ENCODE results near the gene RSPH1. TPM values are rescaled to one million over a fixed set of nuclear protein-coding genes. Genes with fewer than 3 reads are reported as not detected.

Gene RSPH1
- total RNA-seq, 1 experiment from 2014 or later, result 0.31 TPM

DNA sequence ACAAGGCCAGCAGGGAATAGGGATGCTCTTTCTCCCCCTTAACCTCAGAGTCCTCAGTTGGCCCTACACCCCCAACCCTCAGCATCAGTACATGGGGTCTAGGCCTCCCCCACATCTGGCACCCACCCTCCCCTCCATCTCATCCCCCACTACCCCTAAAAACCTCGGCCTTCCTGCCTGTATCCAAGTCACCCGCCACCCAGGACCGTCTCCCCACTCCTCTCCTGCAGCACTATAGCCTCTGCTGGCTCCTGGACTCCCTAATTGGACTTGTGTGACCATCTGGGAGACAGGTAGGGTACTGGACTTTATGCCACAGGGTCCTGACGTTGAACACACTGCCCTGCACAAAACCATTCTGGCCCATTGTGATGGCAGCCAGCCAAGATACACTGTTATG is 6.0 kb downstream of the RSPH1 start:
- Histone ChIP-seq H4K5ac (ENCODE audit: insufficient read length, low read depth, low read length) (no peak overlapping the region), H2BK12ac (ENCODE audit: insufficient read length, low read depth, low read length) (no peak overlapping the region)
- no peaks in the 10 kb centered on the region for H3K36me3 Mint-ChIP-seq (ENCODE audit: insufficient read depth in 1 of 3, low read depth in 3 of 3)

More for the DNA sequence above, 6.0 kb downstream of the RSPH1 start:
- no peaks in the 10 kb centered on the region for H3K27me3 ChIP-seq (ENCODE audit: insufficient read depth, low read length)
- Mint-ChIP-seq H3K9me3 (no peaks in the 10 kb centered on the region), H3K27me3 (ENCODE audit: low read depth) (peaks cover 24% of the 10 kb centered on the region), H3K4me1 (peaks cover 6 to 12% of the 10 kb centered on the region in 2 experiments), H3K27ac (no peak overlapping the region), H3K4me3 (no peak overlapping the region)
- no peak overlapping the region for H3K14ac ChIP-seq (ENCODE audit: insufficient read depth, low read length)
- no peak overlapping the region for H3T11ph ChIP-seq (ENCODE audit: low read length)
- TF ChIP-seq, protein P1, sequence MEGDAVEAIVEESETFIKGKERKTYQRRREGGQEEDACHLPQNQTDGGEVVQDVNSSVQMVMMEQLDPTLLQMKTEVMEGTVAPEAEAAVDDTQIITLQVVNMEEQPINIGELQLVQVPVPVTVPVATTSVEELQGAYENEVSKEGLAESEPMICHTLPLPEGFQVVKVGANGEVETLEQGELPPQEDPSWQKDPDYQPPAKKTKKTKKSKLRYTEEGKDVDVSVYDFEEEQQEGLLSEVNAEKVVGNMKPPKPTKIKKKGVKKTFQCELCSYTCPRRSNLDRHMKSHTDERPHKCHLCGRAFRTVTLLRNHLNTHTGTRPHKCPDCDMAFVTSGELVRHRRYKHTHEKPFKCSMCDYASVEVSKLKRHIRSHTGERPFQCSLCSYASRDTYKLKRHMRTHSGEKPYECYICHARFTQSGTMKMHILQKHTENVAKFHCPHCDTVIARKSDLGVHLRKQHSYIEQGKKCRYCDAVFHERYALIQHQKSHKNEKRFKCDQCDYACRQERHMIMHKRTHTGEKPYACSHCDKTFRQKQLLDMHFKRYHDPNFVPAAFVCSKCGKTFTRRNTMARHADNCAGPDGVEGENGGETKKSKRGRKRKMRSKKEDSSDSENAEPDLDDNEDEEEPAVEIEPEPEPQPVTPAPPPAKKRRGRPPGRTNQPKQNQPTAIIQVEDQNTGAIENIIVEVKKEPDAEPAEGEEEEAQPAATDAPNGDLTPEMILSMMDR (conservative IDR thresholded peaks at IDR 0.05), result no peak
- H2BK120ac ChIP-seq (ENCODE audit: low read depth, low read length, poor library complexity, severe bottlenecking), result no peak overlapping the region
- H3K79me2 ChIP-seq (ENCODE audit: insufficient read depth, low read length), result no peaks in the 10 kb centered on the region
- no peak overlapping the region for H3K4me2 ChIP-seq (ENCODE audit: insufficient read depth, insufficient read length, low read length)
- no peak overlapping the region for H2BK20ac ChIP-seq (ENCODE audit: low read depth, low read length, poor library complexity, severe bottlenecking)
- H3K9me3 ChIP-seq (ENCODE audit: control insufficient read depth, low read depth, low read length), result no peaks in the 10 kb centered on the region
- no peak overlapping the region for H3K23ac ChIP-seq (ENCODE audit: insufficient read length, low read depth, low read length)
- H4K91ac ChIP-seq (ENCODE audit: insufficient read length, low read depth, low read length), result no peak overlapping the region
- H3K9ac ChIP-seq (ENCODE audit: extremely low read depth, insufficient read length, low read length), result no peak overlapping the region
- no peak overlapping the region for H2AFZ ChIP-seq (ENCODE audit: low read length)
- no peaks in the 10 kb centered on the region for H3K4me1 ChIP-seq (ENCODE audit: insufficient read depth, low read length)
- H3K27ac ChIP-seq (ENCODE audit: insufficient read length, low read depth, low read length), result no peak overlapping the region
- DNase-seq, result no peak
- H4K8ac ChIP-seq (replicated peaks; ENCODE audit: insufficient read length, low read depth, low read length), result no peak overlapping the region
- no peaks in the 10 kb centered on the region for H3K79me1 ChIP-seq (ENCODE audit: insufficient read depth, low read depth, low read length, poor library complexity, severe bottlenecking)
- H2BK5ac ChIP-seq (ENCODE audit: insufficient read length, low read length), result no peak overlapping the region
- H2AK5ac ChIP-seq (ENCODE audit: insufficient read length, low read length), result no peak overlapping the region
- no peaks in the 10 kb centered on the region for H3K23me2 ChIP-seq (ENCODE audit: insufficient read length, low read depth, low read length, poor library complexity, severe bottlenecking)
- WGBS (ENCODE audit: extremely low coverage, insufficient read length, low lambda C conversion rate), result no CpG with 5 or more reads among the region's 4 CpGs
- no peak overlapping the region for H3K18ac ChIP-seq (ENCODE audit: insufficient read length, low read depth, low read length)
- no peak overlapping the region for H3K56ac ChIP-seq (ENCODE audit: insufficient read length, low read depth, low read length)
- H4K20me1 ChIP-seq (ENCODE audit: control insufficient read depth, insufficient read depth, insufficient read length), result no peaks in the 10 kb centered on the region
- H2BK15ac ChIP-seq (ENCODE audit: low read depth, low read length), result no peak overlapping the region
- no peak overlapping the region for H3K4ac ChIP-seq (ENCODE audit: low read depth, low read length)

Data from H9 (cell line).